HCT116 (cell line): ENCODE data around the gene CRAT. TPM values are rescaled to one million over a fixed set of nuclear protein-coding genes. Genes with fewer than 3 reads are reported as not detected.

ENCODE experiments used
- ATAC-seq: fragments of 200-7000 bp; cut with Tn5 transposase; 2 replicates; pipeline ENCODE4 v1.9.1; 2020; ENCODE audit warnings: mild to moderate bottlenecking, moderate library complexity
- BruUV-seq: library from RNA; stranded (reverse); fragments of 400-500 nt; replicated peaks from 2 replicates; lab custom pipeline; 2021; lab: Mats Ljungman, UMichigan
- CTCF ChIA-PET: fragments of 300-600 bp; sonication (Branson Sonifier 250); formaldehyde crosslinking; loops from one replicate; lab custom pipeline; 2021; ENCODE audit warnings: antibody characterized with exemption; lab: Charles Lee
- POLR2A ChIA-PET: fragments of 300-600, 350-600 bp; sonication (Branson Sonifier 250); formaldehyde crosslinking; loops from one replicate; lab custom pipeline; 2021; ENCODE audit warnings: antibody characterized with exemption; lab: Charles Lee
- RAD21 ChIA-PET, 2 experiments: fragments of 300-600 bp; sonication (Branson Sonifier 250); formaldehyde crosslinking; loops; one replicate each; lab custom pipeline; 2023; ENCODE audit warnings: low total read pairs in 2 of 2; ENCODE audit not compliant: uncharacterized antibody in 2 of 2, unreplicated experiment in 2 of 2, low non-redundant PET in 1 of 2; lab: Charles Lee
- DNase-seq: peaks from one replicate; pipeline ENCODE4 v3.0.0-alpha.2; 2010; ENCODE audit warnings: low read depth, low spot score
- H2AFZ ChIP-seq: fragments of 200-600 bp; shearing (Covaris generic), sonication (generic); 2 replicates; pipeline ENCODE4 v1.6.1; 2017; ENCODE audit warnings: low read depth, mixed run types, mixed read lengths, antibody characterized with exemption, low read length; ENCODE audit not compliant: poor library complexity, severe bottlenecking
- H3K27ac ChIP-seq: 2 replicates; pipeline ENCODE4 v1.5.1; 2012; ENCODE audit warnings: low read depth, low read length
- H3K27me3 ChIP-seq: fragments of 200-600 bp; sonication (generic); 2 replicates; pipeline ENCODE4 v1.6.1; 2016; ENCODE audit warnings: mixed run types, low read length, mixed read lengths; ENCODE audit not compliant: insufficient read depth
- H3K36me3 ChIP-seq, 2 experiments: fragments of 200-500 bp in 1 of 2; fragments of 200-600 bp in 1 of 2; sonication (Bioruptor generic) in 1 of 2; sonication (generic) in 1 of 2; 2 replicates each; pipeline versions ENCODE4 v1.5.1 to v1.6.1; 2014 to 2016; ENCODE audit warnings: low read length in 2 of 2, inconsistent platforms in 1 of 2, mixed read lengths in 1 of 2, mixed run types in 1 of 2; ENCODE audit not compliant: insufficient read depth in 2 of 2, control insufficient read depth in 1 of 2
- H3K4me1 ChIP-seq, 2 experiments: fragments of 200-600 bp in 1 of 2; sonication (generic) in 1 of 2; 2 replicates each; pipeline versions ENCODE4 v1.5.1 to v1.6.1; 2012 to 2017; ENCODE audit warnings: low read length in 2 of 2, inconsistent platforms in 1 of 2, mild to moderate bottlenecking in 1 of 2, mixed read lengths in 1 of 2, mixed run types in 1 of 2, moderate library complexity in 1 of 2; ENCODE audit not compliant: insufficient read depth in 2 of 2, control insufficient read depth in 1 of 2
- H3K4me2 ChIP-seq: fragments of 200-600 bp; sonication (generic); 2 replicates; pipeline ENCODE4 v1.6.1; 2017; ENCODE audit warnings: mixed run types, low read length, mixed read lengths
- H3K4me3 ChIP-seq, 2 experiments: fragments of 200-600 bp in 1 of 2; sonication (generic) in 1 of 2; replicated peaks in 1 of 2; 2 replicates each; pipeline ENCODE4 v1.5.1; 2011 to 2016; ENCODE audit warnings: low read length in 2 of 2, control low read depth in 1 of 2, low read depth in 1 of 2, mild to moderate bottlenecking in 1 of 2, mixed read lengths in 1 of 2, mixed run types in 1 of 2
- H3K79me2 ChIP-seq: fragments of 200-600 bp; sonication (generic); 2 replicates; pipeline ENCODE4 v1.6.1; 2017; ENCODE audit warnings: mild to moderate bottlenecking, mixed run types, low read length, moderate library complexity, mixed read lengths; ENCODE audit not compliant: insufficient read depth
- H3K9ac ChIP-seq: fragments of 200-600 bp; sonication (generic); 2 replicates; pipeline ENCODE4 v1.6.1; 2016; ENCODE audit warnings: low read length, mixed read lengths
- H3K9me2 ChIP-seq: fragments of 200-600 bp; sonication (generic), shearing (Covaris generic); 2 replicates; pipeline ENCODE4 v1.6.1; 2017; ENCODE audit warnings: mixed run types, mild to moderate bottlenecking, moderate library complexity; ENCODE audit not compliant: insufficient read depth
- H3K9me3 ChIP-seq, 2 experiments: fragments of 200-500 bp in 1 of 2; fragments of 200-600 bp in 1 of 2; sonication (Bioruptor generic) in 1 of 2; sonication (generic) in 1 of 2; 2 replicates each; pipeline ENCODE4 v1.6.1; 2014 to 2017; ENCODE audit warnings: low read length in 2 of 2, mixed read lengths in 2 of 2, inconsistent platforms in 1 of 2, low read depth in 1 of 2, mild to moderate bottlenecking in 1 of 2, mixed run types in 1 of 2, moderate library complexity in 1 of 2; ENCODE audit not compliant: control insufficient read depth in 1 of 2, insufficient read depth in 1 of 2
- H4K20me1 ChIP-seq: fragments of 200-600 bp; sonication (generic), shearing (Covaris generic); 2 replicates; pipeline ENCODE4 v1.6.1; 2017; ENCODE audit warnings: mixed run types, mild to moderate bottlenecking, moderate library complexity; ENCODE audit not compliant: insufficient read depth
- ATF3 ChIP-seq: IDR thresholded peaks from 2 replicates; pipeline ENCODE4 v1.6.1; 2012
- CEBPB ChIP-seq: IDR thresholded peaks from 2 replicates; pipeline ENCODE4 v1.6.1; 2012; ENCODE audit warnings: low read depth
- CTCF ChIP-seq, 3 experiments: fragments of 200-600 bp in 1 of 3; sonication (generic) in 1 of 3; IDR thresholded peaks in 2 of 3; conservative IDR thresholded peaks in 1 of 3; 2 replicates each; pipeline ENCODE4 v1.5.1; 2012 to 2017; ENCODE audit warnings: low read depth in 2 of 3, low read length in 2 of 3, antibody characterized with exemption in 1 of 3, borderline replicate concordance in 1 of 3, control low read depth in 1 of 3, mild to moderate bottlenecking in 1 of 3, mixed read lengths in 1 of 3, mixed run types in 1 of 3, moderate library complexity in 1 of 3; ENCODE audit not compliant: insufficient read depth in 1 of 3
- EGR1 ChIP-seq: IDR thresholded peaks from 2 replicates; pipeline ENCODE4 v1.6.1; 2012; ENCODE audit warnings: low read depth
- ELF1 ChIP-seq: IDR thresholded peaks from 2 replicates; pipeline ENCODE4 v1.6.1; 2012; ENCODE audit warnings: low read depth, borderline replicate concordance
- RAD21 ChIP-seq: IDR thresholded peaks from 2 replicates; pipeline ENCODE4 v1.6.1; 2012; ENCODE audit warnings: low read depth, mild to moderate bottlenecking
- SRF ChIP-seq: IDR thresholded peaks from 2 replicates; pipeline ENCODE4 v1.6.1; 2012; ENCODE audit warnings: low read depth
- TCF7L2 ChIP-seq: IDR thresholded peaks from 2 replicates; pipeline ENCODE4 v1.7.0; 2011; ENCODE audit warnings: borderline replicate concordance, inconsistent platforms; ENCODE audit not compliant: insufficient read depth, insufficient read length; ENCODE audit errors: extremely low read depth
- YY1 ChIP-seq: IDR thresholded peaks from 2 replicates; pipeline ENCODE4 v1.6.1; 2011; ENCODE audit warnings: low read length, low read depth, moderate library complexity, mild to moderate bottlenecking; ENCODE audit not compliant: insufficient replicate concordance; ENCODE audit errors: extremely low read depth
- ZBTB33 ChIP-seq: IDR thresholded peaks from 2 replicates; pipeline ENCODE4 v1.6.1; 2011; ENCODE audit warnings: mild to moderate bottlenecking, low read length, moderate library complexity; ENCODE audit not compliant: insufficient replicate concordance; ENCODE audit errors: extremely low read depth
- ZNF274 ChIP-seq: fragments of 200-500 bp; sonication (Bioruptor generic); IDR thresholded peaks from 2 replicates; pipeline ENCODE4 v1.6.1; 2014; ENCODE audit warnings: mild to moderate bottlenecking, low read depth, low read length, inconsistent platforms
- intact Hi-C: fragments of 100-400 bp; cut with micrococcal nuclease; formaldehyde crosslinking; loops from 2 replicates; pipeline ENCODE4 v1.10.0; 2022
- total RNA-seq: library from RNA; stranded (reverse); gene quantifications from one replicate; pipeline ENCODE4 v1.2.1, GENCODE V29; 2021; ENCODE audit not compliant: unreplicated experiment

The CRAT gene
- total RNA-seq, 1 experiment from 2014 or later = 29.0 TPM

- no peak overlapping the region for H3K27ac ChIP-seq
- BruUV-seq = no TSS peak
- no peak overlapping the region for H3K9ac ChIP-seq
- CTCF ChIA-PET = interaction anchor here (0.8 to 1.3 kb wide), 2 partner anchors 12 to 39 kb away, joined by 3 read pairs; no protein-coding TSS in a partner anchor
- intact Hi-C loops = no loop called here
- DNase-seq = no peak
- no peaks in the 10 kb centered on the region for H3K9me2 ChIP-seq
- H2AFZ ChIP-seq = no peak overlapping the region
- H3K4me3 ChIP-seq = no peak overlapping the region
- H3K4me1 ChIP-seq = peaks cover 16% of the 10 kb centered on the region in 2 experiments; a peak in 3 of 4 replicates
- no peak for ATAC-seq
- no peaks in the 10 kb centered on the region for H3K36me3 ChIP-seq
- POLR2A ChIA-PET = no interaction called here
- H3K79me2 ChIP-seq = no peaks in the 10 kb centered on the region
- TF ChIP-seq ELF1 = no peak
- no peak for TF ChIP-seq RAD21
- TF ChIP-seq CEBPB = no peak
- TF ChIP-seq EGR1 = no peak
- no peak for TF ChIP-seq YY1
- no peak overlapping the region for H3K4me2 ChIP-seq
- H3K27me3 ChIP-seq = no peaks in the 10 kb centered on the region
- H3K9me3 ChIP-seq = no peaks in the 10 kb centered on the region
- H4K20me1 ChIP-seq = no peaks in the 10 kb centered on the region
- RAD21 ChIA-PET = no interaction called here
Observed at GRCh38 chr9:129104051-129104450, 6.5 kb downstream of the CRAT start.

GRCh38 chr9:129103595-129103965, 7.0 kb downstream of the CRAT start:
- Histone ChIP-seq H3K36me3 (no peaks in the 10 kb centered on the region), H3K9ac (no peak overlapping the region), H3K79me2 (no peaks in the 10 kb centered on the region), H3K27me3 (no peaks in the 10 kb centered on the region), H3K4me2 (0 out of 2 replicates have a peak overlapping the region, but pooled peaks have one; percentile 20), H3K9me3 (no peaks in the 10 kb centered on the region), H3K4me3 (no peak overlapping the region), H3K27ac (no peak overlapping the region), H2AFZ (no peak overlapping the region), H3K4me1 (peaks cover 11 to 13% of the 10 kb centered on the region in 2 experiments; a peak in 3 of 4 replicates), H4K20me1 (no peaks in the 10 kb centered on the region), H3K9me2 (no peaks in the 10 kb centered on the region)
- DNase-seq (no peak), ATAC-seq (peak; percentile 18)
- intact Hi-C loops = no loop called here
- ChIA-PET RAD21 (no interaction called here), CTCF (interaction anchor here (0.8 to 1.3 kb wide), 2 partner anchors 12 to 39 kb away, joined by 3 read pairs; no protein-coding TSS in a partner anchor), POLR2A (no interaction called here)
- TF ChIP-seq ATF3 (no peak), CEBPB (no peak), CTCF (IDR thresholded peaks at IDR 0.05 in 2 of 3, conservative IDR thresholded peaks at IDR 0.05 in 1 of 3; ENCODE audit: borderline replicate concordance in 1 of 3, insufficient read depth in 1 of 3, low read depth in 2 of 3, low read length in 2 of 3) (no peak), SRF (no peak), TCF7L2 (no peak), ZBTB33 (no peak), ZNF274 (no peak), EGR1 (no peak), RAD21 (no peak)
- BruUV-seq = no TSS peak
